HG02610 (cell line): ENCODE data around the gene AMZ2.
"Not testable (repeated sequence)": the region's sequence is repeated elsewhere in the genome, so short reads cannot be mapped to it uniquely, and the experiment has no call there.

ENCODE experiments used
- ATAC-seq: cut with Tn5 transposase; IDR thresholded peaks from one replicate; pipeline ENCODE4 v1.9.1; 2021; ENCODE audit warnings: mild to moderate bottlenecking, moderate library complexity; ENCODE audit not compliant: unreplicated experiment

Gene AMZ2

GRCh38 chr17:68220186-68220585, 27.7 kb upstream of the AMZ2 start:
- not testable (repeated sequence) for ATAC-seq

- ATAC-seq, result not testable (repeated sequence)
Measured at GRCh38 chr17:68220786-68221185, 27.1 kb upstream of the AMZ2 start.

GRCh38 chr17:68221786-68222185, 26.1 kb upstream of the AMZ2 start:
- no peak for ATAC-seq

- no peak for ATAC-seq
Measured at GRCh38 chr17:68222606-68223005, 25.2 kb upstream of the AMZ2 start.

- ATAC-seq, result not testable (repeated sequence)
Measured at GRCh38 chr17:68225055-68225454, 22.8 kb upstream of the AMZ2 start.

GRCh38 chr17:68228039-68228680, 19.7 kb upstream of the AMZ2 start:
- not testable (repeated sequence) for ATAC-seq

GRCh38 chr17:68228817-68229570, 18.8 kb upstream of the AMZ2 start:
- no peak for ATAC-seq

- no peak for ATAC-seq
Measured at GRCh38 chr17:68229619-68230018, 18.2 kb upstream of the AMZ2 start.

- not testable (repeated sequence) for ATAC-seq
Measured at GRCh38 chr17:68231131-68231530, 16.7 kb upstream of the AMZ2 start.

GRCh38 chr17:68231541-68231940, 16.3 kb upstream of the AMZ2 start:
- no peak for ATAC-seq

- not testable (repeated sequence) for ATAC-seq
Measured at GRCh38 chr17:68232741-68233140, 15.1 kb upstream of the AMZ2 start.

- ATAC-seq, result peak; percentile 40
Measured at GRCh38 chr17:68234726-68235335, 13.0 kb upstream of the AMZ2 start.

GRCh38 chr17:68235336-68235791, 12.5 kb upstream of the AMZ2 start:
- not testable (repeated sequence) for ATAC-seq

- ATAC-seq, result peak; percentile 70
Measured at GRCh38 chr17:68237369-68238163, 10.3 kb upstream of the AMZ2 start.

- ATAC-seq, result peak; percentile 17
Measured at GRCh38 chr17:68238164-68238870, 9.5 kb upstream of the AMZ2 start.

- ATAC-seq, result peak; percentile 39
Measured at GRCh38 chr17:68238871-68239253, 9.0 kb upstream of the AMZ2 start.

GRCh38 chr17:68239632-68240366, 8.0 kb upstream of the AMZ2 start:
- ATAC-seq, result no peak

GRCh38 chr17:68246271-68247028, 1.4 kb upstream of the AMZ2 start:
- no peak for ATAC-seq

- ATAC-seq, result peak; percentile 28
Measured at GRCh38 chr17:68248199-68248825, 469 bp downstream of the AMZ2 start.
